Kasumi-1 (cell line): ENCODE results near the gene CIDEA.
"Not testable (repeated sequence)": the region's sequence is repeated elsewhere in the genome, so short reads cannot be mapped to it uniquely, and the experiment has no call there.

Source experiments
- DNase-seq, 2 experiments: peaks; one replicate each; lab custom pipeline; 2025; lab: John Stamatoyannopoulos, UW

Gene CIDEA, protein sequence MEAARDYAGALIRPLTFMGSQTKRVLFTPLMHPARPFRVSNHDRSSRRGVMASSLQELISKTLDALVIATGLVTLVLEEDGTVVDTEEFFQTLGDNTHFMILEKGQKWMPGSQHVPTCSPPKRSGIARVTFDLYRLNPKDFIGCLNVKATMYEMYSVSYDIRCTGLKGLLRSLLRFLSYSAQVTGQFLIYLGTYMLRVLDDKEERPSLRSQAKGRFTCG

DNA sequence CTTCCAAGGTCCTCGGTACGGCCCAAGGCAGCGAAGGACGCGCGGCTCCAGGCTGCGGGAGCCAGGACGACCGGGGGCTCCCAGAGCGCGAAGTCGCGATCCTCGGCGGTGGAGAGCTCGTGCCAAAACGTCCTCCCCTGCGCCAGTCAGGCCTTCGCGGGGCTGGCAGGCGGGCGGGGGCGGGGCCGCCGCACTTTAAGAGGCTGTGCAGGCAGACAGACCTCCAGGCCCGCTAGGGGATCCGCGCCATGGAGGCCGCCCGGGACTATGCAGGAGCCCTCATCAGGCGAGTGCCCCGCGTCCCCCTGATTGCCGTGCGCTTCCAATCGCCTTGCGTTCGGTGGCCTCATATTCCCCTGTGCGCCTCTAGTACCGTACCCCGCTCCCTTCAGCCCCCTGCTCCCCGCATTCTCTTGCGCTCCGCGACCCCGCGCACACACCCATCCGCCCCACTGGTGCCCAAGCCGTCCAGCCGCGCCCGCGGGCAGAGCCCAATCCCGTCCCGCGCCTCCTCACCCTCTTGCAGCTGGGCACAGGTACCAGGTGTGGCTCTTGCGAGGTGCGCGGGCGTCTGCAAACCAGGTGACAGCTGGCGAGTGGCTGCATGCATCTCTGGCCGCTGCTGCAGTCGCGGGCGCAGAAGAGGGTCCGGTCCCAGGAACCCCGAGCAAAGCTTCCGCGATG lies at the start of gene CIDEA:
Gene CIDEA (plus strand): TSS at position 226 of the 684 bp plus-strand sequence. CDS start 23 bp downstream, at position 249.
- DNase-seq = peak in 1 of 2 experiments; percentile 31

DNA sequence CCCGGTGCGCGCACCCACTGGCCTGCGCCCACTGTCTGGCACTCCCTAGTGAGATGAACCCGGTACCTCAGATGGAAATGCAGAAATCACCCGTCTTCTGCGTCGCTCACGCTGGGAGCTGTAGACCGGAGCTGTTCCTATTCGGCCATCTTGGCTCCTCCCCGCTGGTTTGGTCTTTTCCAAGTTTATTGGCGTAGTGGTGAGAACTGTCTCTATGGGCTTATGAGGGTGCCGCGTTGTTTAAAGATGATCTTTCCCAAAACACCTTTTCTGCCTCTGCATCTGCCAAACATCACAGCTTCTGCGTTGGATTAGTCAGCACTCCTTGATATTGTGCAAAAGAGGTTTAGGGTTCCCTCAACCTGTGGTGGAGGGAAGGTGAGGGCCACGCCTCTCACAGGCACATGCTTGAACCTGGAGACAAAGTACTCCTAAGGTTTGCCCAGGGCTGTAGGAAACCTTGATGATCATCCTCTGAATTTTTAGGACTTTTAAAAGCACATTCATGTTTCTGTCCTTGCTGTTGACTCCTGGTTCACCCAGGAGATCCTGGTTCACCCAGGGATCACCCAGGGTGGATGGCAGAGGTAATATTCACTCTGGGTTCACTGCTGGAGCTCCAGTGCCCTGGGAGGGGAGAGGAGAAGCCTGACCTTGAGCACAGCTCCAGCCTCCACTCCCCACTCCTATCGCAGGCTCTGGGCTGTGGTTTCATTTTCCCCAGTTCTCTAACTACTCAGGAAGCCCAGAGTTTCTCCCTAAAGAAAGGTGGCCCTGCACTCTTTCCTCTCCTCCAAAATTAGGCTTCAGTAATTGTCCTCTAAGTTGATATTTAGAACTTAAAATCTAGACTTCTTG lies 45.6 kb upstream of the CIDEA start:
- DNase-seq = not testable (repeated sequence)

DNA sequence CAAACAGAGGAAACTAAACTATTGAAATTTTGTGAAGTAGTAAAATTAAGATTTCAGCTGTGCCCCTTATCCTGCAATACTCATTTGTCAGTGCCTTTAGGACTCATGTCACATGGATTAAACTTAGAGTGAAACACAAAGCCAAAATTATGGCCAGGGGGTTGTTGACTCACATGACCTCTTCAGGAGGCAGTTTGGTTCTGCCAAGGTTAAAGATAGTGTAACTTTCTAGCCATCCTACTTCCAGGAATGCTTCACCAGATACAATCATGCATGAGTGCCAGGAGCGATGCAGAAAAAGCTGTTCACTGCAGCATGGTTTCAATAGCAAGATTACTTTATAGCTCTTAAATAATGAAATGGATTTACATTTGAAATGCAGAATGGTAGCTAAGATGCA lies 41.9 kb upstream of the CIDEA start:
- DNase-seq = not testable (repeated sequence)

DNA sequence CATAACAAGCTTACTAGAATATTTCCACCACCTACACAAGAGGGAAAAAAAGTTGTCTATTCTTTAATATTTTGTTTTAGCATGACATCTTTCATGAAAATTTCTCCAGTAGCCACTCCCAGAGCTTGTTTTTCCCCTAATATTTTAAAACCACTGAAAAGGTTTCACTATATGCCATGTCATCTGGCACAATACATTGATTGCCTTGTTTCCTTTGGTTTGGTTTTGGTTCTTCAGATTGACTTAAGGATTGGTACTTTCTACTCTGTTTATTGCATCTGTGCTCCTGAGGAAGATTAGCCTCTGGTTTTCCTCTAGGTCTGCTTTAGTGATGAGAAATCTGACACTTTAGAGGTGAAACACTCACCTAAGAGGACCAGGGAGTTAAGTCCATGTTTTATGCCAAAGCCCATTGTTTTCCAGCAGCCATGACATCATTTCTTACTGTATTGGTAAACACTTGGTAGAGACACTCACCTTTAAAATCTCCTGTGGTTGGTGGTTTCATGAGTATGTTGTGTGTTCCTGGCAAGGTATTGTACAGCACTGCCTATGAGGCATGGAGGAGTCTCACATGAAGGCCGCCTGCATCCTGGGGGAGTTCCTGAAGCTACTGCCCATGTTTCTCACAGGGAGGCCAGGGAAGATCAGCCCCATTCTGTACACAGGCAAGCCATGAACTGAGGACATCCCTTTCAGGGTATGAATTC lies 39.7 kb upstream of the CIDEA start:
- DNase-seq = not testable (repeated sequence)

DNA sequence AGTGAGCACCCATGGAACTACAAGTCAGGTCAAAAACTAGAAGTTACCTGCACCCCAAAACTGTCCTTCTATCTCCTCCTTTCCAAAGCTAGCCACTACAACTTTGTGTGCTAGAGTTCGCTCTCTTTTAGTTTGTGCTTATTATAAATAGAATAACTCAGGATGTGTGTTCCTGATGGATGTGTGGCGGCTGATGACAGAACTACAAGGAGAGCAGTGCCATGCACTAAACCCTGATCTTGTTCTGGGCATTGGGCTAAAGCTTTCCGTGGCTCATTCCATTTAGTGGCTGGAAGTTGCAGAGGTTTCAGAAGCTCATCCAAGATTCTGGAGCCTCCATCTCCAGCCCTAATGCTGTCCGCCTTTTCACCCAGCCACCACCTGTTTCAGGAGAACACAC lies 37.7 kb upstream of the CIDEA start:
- DNase-seq = not testable (repeated sequence)

DNA sequence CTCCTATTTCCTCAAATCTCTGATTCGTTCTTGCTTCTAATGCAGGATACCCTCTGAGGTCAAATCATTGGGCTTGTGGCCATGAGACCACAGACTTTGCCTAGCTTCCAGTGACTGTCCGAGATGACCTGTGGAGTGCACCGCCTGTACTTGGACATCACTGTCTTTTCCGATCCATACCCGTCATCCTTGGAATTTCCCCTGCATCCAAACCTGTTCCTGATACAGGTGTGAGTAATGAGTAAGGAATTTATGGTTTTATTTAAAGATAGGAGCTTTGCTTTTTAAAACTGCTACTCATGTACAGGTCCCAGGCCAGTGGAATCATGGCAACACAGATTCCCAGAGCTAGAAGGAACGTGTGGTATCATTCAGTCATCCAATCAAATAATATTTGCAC lies 35.6 kb upstream of the CIDEA start:
- not testable (repeated sequence) for DNase-seq

DNA sequence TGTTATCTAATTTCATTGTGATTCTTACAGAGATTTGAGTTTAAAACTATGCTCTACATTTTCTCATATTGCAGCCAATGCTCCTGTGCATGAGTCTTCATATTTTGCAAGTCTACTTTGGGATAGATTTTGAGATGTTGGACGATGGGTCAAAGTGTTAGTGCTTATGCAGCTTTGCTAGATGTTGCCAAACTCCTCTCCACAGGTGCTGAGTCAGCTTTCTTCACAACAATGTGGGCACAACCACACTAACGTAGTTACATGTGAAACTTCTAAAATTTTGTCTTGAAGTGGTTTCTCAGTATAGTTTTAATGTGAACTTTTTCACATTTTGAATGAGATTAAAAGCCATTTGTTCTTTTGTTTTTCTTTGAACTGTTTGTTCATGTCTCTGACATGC lies 32.1 kb upstream of the CIDEA start:
- not testable (repeated sequence) for DNase-seq

DNA sequence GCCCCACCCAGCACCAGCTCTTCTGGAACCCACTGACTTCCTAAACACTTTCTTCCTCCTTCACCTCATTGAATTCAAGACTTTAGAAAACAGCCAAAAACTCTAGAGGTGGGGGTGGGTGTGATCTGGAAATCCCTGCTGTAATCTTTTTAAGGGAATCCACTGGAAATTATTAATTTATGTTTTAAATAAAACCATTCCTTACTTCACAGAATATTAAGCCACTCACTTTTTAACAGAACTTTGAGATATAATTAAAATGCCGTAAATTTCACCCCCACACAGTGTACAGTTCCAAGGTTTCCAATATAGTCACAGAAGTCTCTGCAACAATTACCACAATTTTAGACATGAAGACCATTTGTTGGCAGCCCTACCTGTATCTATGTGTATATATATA lies 30.8 kb upstream of the CIDEA start:
- not testable (repeated sequence) for DNase-seq

DNA sequence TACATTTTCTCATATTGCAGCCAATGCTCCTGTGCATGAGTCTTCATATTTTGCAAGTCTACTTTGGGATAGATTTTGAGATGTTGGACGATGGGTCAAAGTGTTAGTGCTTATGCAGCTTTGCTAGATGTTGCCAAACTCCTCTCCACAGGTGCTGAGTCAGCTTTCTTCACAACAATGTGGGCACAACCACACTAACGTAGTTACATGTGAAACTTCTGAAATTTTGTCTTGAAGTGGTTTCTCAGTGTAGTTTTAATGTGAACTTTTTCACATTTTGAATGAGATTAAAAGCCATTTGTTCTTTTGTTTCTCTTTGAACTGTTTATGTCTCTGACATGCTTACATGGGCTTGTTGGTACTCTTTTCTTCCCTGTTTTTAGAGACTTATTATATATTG lies 27.4 kb upstream of the CIDEA start:
- not testable (repeated sequence) for DNase-seq

DNA sequence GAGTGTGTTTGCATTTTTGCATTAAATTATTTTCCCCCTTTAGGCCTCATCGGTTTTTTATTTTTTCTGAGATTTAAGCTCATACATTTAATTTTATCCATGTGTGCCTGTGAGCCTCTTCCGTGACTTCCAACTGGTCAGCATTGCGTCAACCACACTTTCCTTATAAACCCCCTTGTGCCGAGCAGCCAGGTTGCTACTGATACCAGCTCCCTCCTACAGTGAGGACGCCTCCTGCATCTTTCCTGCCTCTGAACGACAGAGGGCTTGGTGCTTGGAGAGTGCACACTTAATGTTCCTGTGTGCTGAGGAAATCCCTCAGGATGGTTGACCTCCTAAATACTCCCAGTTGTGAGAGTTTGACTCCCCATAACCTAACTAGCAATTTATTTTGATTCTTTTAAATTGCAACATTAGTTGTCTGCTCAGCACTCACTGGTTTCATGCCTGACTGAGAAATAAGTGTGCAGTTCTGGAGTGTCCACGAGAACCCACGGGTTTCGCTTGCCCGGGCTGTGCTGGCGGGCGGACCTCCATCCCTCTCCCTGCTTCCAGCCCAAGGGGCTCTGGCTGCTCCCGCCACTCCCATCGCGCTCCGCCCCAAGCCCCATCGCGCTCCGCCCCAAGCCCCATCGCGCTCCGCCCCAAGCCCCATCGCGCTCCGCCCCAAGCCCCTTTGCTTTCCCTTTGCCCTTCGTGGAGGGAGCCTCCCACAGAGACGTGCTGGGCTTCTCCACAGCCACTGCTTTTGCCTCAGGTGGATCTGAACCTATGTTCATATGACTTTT lies 26.6 kb upstream of the CIDEA start:
- DNase-seq = not testable (repeated sequence)

DNA sequence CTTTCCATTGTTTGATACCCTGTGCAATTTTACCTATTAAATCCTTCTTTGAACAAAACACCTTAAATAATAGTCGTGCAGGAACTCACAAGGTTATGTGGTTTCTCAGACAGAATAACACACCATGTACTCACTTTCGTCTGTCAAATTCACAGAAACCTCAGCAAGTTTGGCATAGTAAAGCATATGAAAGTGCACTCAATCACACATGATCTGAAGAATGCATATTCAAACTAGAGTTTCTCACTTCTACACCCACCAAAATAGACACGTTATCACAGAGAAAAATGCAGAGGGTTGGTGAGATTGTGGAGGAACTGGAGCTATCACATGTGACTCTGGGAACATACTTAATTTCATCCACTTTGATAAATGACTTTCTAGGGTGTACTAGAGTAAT lies 25.9 kb upstream of the CIDEA start:
- not testable (repeated sequence) for DNase-seq

DNA sequence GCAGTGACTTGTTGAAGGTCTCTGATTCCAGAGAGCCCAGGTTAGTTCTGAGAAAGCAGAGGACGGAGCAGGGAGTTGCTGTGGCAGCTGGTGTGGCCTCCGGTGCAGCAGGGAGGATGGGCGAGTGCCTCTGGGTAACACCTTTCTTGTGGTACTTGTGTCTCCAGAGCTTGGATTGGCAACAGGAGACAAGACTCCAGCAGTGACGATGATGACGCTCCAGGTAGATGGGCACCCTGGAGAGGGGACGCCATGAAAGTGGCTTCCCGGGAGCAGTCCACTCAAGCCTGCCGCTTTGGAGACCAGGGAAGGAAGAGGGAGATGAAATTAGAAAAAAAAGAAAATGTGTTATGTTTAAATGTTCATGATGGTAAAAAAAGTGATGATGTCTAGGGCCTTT lies 23.6 kb upstream of the CIDEA start:
- not testable (repeated sequence) for DNase-seq

DNA sequence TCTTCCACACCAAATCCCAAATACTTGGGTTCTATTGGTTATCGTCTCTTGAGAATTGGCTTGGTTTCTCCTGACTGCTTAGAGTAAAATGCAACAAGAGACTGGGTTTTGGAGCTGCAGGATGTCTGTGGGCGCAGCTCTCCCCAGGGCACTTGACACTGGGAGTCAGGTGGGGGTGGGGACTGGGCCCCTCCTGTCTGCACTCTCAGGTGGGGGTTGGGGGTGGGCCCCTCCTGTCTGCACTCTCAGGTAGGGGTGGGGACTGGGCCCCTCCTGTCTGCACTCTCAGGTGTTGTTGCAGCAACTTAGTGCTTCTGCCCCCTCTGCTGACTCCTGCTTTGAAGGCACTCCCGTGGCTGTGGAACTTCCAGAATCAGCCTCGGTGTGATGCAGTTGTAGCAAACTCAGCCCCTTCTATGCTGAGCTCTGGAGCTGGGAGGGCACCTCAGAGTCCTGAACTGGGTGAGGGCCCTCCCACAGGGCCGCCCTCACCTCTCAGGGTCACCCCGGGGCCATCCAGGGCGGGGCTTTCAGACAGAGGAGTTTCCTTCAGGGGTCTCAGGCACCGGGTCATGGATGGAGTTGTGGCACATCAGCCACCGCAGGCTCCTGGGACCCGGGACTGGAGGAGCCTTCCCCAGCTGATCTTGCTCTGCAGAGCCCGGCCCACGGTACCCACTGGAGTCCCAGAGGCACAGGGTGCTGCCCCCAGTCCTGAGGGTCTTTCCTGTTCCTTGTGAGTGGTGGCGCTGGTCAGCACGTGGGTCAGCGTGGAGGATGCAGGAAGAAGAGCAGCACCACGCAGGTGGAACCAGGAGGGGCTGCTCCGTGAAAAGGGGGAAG lies 22.9 kb upstream of the CIDEA start:
- no peak for DNase-seq

DNA sequence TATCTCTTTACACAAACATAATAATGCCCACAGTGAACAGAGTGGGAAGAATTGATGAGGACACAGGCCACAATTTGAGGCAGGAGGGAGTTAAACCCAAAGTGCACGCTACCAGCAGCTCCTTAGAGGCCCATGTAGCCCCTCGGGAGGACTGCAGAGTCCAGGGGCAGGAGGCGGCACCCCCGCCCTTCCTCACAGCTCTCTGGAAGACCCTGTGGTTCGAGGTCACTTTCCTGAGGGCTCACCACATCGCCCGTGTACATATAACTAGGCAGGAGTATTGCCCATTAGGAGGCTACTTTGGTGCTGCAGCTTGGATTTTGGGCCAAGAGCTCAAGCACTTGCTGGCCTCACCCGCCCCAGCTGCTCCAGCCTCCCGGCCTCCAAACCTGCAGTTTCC lies 22.2 kb upstream of the CIDEA start:
- no peak for DNase-seq

DNA sequence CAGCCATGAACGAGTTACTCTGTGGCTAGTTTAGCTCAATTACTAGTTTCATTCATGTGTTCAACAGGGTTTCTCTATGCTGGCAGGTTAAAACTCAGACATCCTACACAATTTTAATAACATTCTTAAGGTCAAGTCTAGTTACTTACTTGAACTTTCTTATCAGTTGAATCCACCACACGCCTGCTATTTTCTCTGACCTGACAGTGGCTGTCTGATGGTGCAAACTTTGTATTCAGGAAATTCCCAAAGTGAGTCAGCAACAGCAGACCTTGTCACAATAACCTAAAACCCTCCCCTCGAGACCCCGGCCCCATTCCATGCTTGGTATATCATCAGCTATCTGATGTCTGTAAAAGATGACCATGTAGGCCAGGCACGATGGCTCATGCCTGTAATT lies 20.8 kb upstream of the CIDEA start:
- DNase-seq = no peak

DNA sequence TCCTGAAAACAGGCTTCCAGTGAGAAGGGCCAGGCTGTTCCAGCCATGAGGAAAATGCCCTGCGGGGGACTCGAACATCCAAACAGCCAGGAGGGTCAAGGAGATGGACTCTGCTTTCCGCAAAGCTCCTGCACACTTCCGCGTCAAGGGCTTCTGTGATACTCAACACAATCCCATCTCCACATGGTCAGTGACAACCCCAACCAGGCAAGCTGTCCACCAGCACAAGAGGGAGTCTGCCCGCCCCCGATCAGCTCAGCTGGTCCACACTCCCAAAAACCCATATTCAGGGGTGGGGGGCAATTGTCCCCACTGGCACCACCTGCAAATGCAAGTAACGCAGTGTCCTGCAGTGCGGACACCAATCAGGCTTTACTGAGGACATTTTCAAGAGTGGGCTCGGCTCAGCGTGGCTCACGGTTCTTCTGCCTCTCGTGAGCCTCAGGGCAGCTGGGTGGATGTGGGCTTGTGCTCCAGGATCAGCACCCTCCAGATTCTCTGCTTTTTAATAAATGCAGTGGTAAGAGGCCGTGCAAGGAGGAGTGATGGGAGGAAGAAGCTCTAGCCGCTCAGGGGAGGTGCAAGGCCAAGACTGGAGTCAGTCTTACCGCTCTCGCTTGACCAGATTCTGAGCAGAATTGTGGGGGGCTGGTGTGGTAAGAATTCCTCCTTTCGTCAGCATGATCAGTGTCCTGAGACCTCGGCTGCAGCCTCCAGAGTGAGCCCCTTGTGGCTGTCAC lies 19.5 kb upstream of the CIDEA start:
- DNase-seq = no peak

DNA sequence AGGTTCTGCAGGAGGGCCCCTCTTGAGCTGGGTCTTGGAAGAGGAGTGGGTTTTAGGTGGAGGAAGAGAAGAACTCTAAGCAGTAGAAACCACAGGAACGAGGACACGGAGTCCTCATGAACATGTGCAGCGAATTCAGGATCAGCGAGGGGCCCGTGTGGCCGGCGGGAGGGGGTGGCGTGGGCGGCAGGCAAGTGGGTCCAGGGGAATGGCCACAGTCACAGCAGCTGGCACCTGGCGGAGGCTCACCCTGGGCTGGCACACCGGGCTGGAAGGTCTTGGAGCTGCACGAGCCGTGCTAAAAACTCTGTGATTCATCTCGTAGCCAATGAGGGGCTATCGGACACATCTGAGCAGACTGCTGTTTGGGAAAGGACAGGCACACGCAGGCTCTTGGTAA lies 18.0 kb upstream of the CIDEA start:
- DNase-seq = no peak

DNA sequence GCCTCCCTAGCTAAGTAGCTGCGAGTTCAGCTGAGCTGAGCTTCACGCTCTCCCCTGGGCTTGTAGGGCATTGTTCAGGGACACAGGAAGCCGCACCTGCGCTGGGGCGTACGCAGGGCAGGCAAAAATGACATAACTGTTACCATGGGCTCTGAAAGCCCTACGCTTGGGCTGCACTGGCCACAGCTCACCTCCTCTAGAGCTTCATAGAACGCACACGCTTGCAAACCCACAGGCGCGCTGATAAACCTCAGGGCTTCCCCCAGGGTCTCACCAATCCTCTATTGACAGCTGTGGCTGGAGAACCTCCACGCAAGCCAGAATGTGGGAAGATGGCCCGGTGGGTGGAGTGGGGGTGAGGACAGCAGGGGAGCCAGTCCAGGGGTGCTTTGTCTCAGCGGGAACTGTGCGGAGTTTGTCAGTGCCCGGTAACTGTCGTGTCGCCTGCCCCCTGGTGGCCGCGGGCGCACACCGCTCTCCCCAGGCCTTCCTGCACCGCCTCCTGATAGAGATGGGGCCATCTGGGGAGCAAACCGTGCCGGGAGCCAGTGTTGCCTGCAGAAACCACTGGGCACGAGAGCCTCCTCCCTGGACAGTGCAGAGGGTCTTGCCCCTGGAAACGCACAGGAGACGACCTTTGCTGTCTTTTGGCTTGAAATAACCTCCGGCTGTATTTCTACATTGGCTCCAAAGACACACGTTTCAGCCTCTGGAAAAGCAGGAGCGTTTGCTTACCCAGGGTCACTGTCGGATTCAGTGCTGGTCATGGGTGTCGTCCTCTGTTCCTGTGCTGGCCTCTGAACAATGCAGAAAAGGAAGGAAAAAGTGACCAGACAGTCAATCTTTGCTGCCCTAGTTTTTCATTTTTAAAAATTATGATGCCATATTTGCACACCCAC lies 17.0 kb upstream of the CIDEA start:
- DNase-seq = peak; percentile 60 to 71

DNA sequence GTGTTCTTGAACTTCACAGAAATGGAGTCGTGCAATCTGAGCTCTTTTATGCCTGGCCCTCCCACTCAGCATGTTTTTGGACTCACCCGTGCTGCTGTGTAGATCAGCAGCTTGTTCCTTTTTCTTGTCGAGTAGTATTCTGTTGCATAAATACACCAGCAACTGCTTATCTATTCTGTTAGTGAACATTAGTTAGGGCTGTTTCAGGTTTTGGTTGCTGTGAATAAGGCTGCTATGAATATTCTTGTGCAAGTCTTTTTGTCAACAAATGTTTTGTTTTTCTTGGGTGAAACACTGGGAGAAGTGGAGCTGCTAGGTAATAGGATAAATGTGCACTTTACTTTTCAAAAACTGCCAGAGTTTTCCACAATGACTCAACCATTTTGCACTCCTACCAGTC lies 15.3 kb upstream of the CIDEA start:
- DNase-seq = peak in 1 of 2 experiments; percentile 3
